NCI-H1092 treated with DMSO at 0.1 percent for 48 hours (cell line): Measurements from ENCODE around the gene COMT.
A peak's percentile ranks its signal among the peaks of the same experiment; 100 is the strongest.

Experiments
- DNase-seq: peaks from one replicate; lab custom pipeline; 2025; lab: John Stamatoyannopoulos, UW

The COMT gene

GRCh38 chr22:20011993-20012740, 70.6 kb downstream of the COMT start:
- DNase-seq, result no peak

- no peak for DNase-seq
Measured at GRCh38 chr22:20012741-20013331, 71.3 kb downstream of the COMT start.

DNA sequence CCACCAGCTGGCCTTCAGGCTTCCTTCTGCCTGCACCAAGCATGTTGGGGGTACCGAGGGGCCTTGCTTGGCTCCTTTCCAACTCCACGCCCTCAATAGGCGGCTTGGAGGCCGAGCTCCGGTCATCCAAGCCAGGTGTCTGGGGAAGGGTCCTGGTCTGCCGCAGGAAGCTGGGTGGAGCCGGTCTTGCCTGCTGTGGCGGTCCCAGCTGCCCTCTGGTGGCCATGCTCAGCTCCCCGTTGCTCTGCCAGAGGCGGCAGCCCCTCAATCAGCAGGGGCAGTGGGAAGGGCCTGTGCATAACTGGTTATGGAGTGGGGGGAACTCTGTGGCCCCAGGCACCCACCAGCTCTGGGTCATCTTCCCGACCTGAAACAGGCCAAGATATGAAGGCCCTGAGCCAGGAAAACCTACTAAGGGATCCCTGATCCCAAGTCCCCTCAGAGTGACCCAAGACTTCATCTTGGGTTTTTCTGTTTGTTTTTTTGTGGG, 71.9 kb downstream of the COMT start:
- DNase-seq, result peak; percentile 57

GRCh38 chr22:20014526-20015186, 73.1 kb downstream of the COMT start:
- DNase-seq, result no peak

DNA sequence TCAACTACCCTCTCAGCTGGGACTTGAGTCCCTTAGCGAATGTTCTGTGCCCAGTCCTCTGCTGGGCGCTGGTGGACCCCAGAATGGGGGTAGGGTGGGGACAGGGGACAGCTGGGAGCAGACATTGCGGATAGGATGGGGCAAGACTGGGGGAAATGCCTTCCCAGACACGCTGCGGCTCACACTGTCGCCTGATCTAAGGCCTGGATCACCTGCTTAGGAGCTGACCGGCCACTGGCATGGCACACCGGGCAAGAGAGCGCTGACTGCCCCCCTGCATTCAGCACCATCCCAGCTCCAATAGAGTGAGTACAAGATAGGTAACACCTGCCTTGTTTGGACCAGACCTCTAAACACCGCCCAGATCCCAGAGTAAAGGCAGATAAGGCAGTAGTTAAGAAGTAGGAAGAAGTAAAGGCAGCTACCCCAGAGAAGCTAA, 73.6 kb downstream of the COMT start:
- DNase-seq, result no peak

- no peak for DNase-seq
Measured at GRCh38 chr22:20015971-20016733, 74.6 kb downstream of the COMT start.

- DNase-seq, result peak; percentile 90
Measured at GRCh38 chr22:20016734-20017621, 75.4 kb downstream of the COMT start, which contains the start of gene ARVCF. ARVCF (minus strand) TSS chr22:20016823; CDS start chr22:19990794, 26,029 bp downstream.

DNA sequence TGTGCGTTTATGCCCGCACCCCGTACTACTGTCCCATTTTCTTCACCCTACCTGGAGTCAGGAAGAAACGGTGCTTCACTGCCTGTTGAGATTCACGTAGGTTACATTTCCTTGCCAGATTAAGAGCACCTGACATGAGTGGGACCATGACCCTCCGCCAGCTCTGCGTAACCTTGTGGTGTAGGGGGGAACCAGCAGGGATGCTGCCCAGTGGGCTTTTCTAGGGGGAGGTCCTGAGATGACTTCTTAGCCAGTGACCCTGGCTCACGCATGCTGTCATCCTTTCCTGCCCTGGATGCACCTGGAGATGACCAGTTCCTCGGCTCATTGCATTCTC, 76.0 kb downstream of the COMT start:
- DNase-seq, result no peak

- DNase-seq, result no peak
Measured at GRCh38 chr22:20018001-20018400, 76.4 kb downstream of the COMT start.
